Astrocyte (in vitro differentiated cells and primary cell): ENCODE data around the gene UQCC2.

Experiments used
- CTCF ChIP-seq: IDR thresholded peaks from 2 replicates; pipeline ENCODE4 v1.5.1; 2011; ENCODE audit warnings: low read depth, mild to moderate bottlenecking, inconsistent platforms, low read length, moderate library complexity; ENCODE audit not compliant: insufficient read depth
- EZH2 ChIP-seq: IDR thresholded peaks from 2 replicates; pipeline ENCODE4 v1.6.1; 2012; ENCODE audit warnings: mild to moderate bottlenecking, low read length, inconsistent platforms; ENCODE audit not compliant: insufficient read depth

- TF ChIP-seq CTCF (no peak), EZH2 (no peak)
Observed at GRCh38 chr6:33740794-33741193, 29.3 kb upstream of the UQCC2 start.
